ENCODE results near the gene HGD.

HGD gene

GRCh38 chr3:120596116-120596852 is 85.8 kb downstream of the HGD start, which contains the start of gene NDUFB4:
TSS of gene NDUFB4 (plus strand) at chr3:120596336. CDS start at chr3:120596360, 24 bp downstream.
- peak; percentile 87 to 96 for DNase-seq (ENCODE audit: low read depth in 1 of 2, low spot score in 1 of 2)

GRCh38 chr3:120595788-120596115 is 86.3 kb downstream of the HGD start:
- no peak for DNase-seq (ENCODE audit: low read depth in 1 of 2, low spot score in 1 of 2)

- no peak for DNase-seq (ENCODE audit: low read depth in 1 of 2, low spot score in 1 of 2)
Observed at GRCh38 chr3:120587332-120587975, 94.6 kb downstream of the HGD start.
